HEK293 (cell line): Measurements from ENCODE around the gene CEP83.

Source experiments
- MZF1 ChIP-seq: fragments of 450-650 bp; formaldehyde crosslinking; IDR thresholded peaks from 2 replicates; pipeline ENCODE4 v1.5.1; 2017; ENCODE audit warnings: missing biosample characterization, missing genetic modification characterization, borderline replicate concordance
- TCF7L2 ChIP-seq: IDR thresholded peaks from 2 replicates; pipeline ENCODE4 v1.6.1; 2011; ENCODE audit warnings: low read depth, mild to moderate bottlenecking, inconsistent platforms, low read length, moderate library complexity, borderline replicate concordance
- TF ChIP-seq, protein P1 (sequence below): fragments of 450-650 bp; formaldehyde crosslinking; IDR thresholded peaks from 2 replicates; pipeline ENCODE4 v1.5.1; 2017; ENCODE audit warnings: missing biosample characterization, missing genetic modification characterization

DNA sequence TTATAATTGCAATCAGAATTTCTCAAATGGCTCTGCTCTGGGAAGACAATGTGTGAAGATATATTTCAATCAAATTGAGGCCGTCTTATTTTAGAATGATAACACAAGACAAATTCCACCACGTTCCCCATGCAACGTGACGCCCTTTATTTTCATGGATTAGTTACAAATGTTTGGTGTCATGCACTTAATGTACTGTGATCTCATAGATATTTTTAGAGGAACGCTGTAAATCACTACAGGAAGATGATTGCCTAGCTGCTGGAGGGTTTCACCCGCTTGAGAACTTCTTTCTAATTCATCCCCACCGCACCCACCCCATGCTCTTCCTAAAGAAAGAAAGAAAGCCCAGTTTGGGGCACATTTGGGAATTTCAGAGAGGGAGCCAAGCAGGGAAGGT lies 194.1 kb downstream of the CEP83 start:
- TF ChIP-seq, protein P1, sequence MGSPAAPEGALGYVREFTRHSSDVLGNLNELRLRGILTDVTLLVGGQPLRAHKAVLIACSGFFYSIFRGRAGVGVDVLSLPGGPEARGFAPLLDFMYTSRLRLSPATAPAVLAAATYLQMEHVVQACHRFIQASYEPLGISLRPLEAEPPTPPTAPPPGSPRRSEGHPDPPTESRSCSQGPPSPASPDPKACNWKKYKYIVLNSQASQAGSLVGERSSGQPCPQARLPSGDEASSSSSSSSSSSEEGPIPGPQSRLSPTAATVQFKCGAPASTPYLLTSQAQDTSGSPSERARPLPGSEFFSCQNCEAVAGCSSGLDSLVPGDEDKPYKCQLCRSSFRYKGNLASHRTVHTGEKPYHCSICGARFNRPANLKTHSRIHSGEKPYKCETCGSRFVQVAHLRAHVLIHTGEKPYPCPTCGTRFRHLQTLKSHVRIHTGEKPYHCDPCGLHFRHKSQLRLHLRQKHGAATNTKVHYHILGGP (tag by site-specific recombination), result no peak
- TF ChIP-seq MZF1 (tag by site-specific recombination) (no peak), TCF7L2 (no peak)
